Memory B cell (primary cell): Measurements from ENCODE around the gene CLN6.
A peak's percentile ranks its signal among the peaks of the same experiment; 100 is the strongest.
"Not testable (repeated sequence)": the region's sequence is repeated elsewhere in the genome, so short reads cannot be mapped to it uniquely, and the experiment has no call there.

Experiments used
- ATAC-seq: fragments of 150-1000 bp; cut with Tn5 transposase; 2 replicates; pipeline ENCODE4 v1.10.0; 2021; ENCODE audit warnings: low read depth, mild to moderate bottlenecking, moderate library complexity
- DNase-seq, 2 donors: peaks; one replicate each; pipeline ENCODE4 v3.0.0; 2022; ENCODE audit warnings: low spot score in 2 of 2
- H3K27ac Mint-ChIP-seq: one replicate; pipeline ENCODE4 v1.8.0; 2022; ENCODE audit warnings: mild to moderate bottlenecking, moderate library complexity, mixed read lengths
- H3K27me3 Mint-ChIP-seq: one replicate; pipeline ENCODE4 v1.8.0; 2022; ENCODE audit warnings: mixed read lengths
- H3K36me3 Mint-ChIP-seq: one replicate; pipeline ENCODE4 v1.8.0; 2022; ENCODE audit warnings: mild to moderate bottlenecking, mixed read lengths
- H3K4me1 Mint-ChIP-seq: one replicate; pipeline ENCODE4 v1.8.0; 2022; ENCODE audit warnings: mixed read lengths
- H3K4me3 Mint-ChIP-seq: one replicate; pipeline ENCODE4 v1.8.0; 2022; ENCODE audit warnings: mild to moderate bottlenecking, moderate library complexity, mixed read lengths
- H3K9me3 Mint-ChIP-seq: one replicate; pipeline ENCODE4 v1.8.0; 2022; ENCODE audit warnings: mixed read lengths

CLN6 gene

GRCh38 chr15:68209735-68210408 is 19.7 kb downstream of the CLN6 start:
- Mint-ChIP-seq H3K4me1 (peaks cover 19% of the 10 kb centered on the region), H3K36me3 (peaks cover 4% of the 10 kb centered on the region), H3K9me3 (no peaks in the 10 kb centered on the region), H3K4me3 (peak overlapping the region; percentile 53), H3K27me3 (no peaks in the 10 kb centered on the region), H3K27ac (peak overlapping the region; percentile 55)
- DNase-seq (peak; percentile 23 to 32), ATAC-seq (peak; percentile 83)

- Mint-ChIP-seq H3K27me3 (no peaks in the 10 kb centered on the region), H3K9me3 (no peaks in the 10 kb centered on the region), H3K4me3 (no peak overlapping the region), H3K27ac (no peak overlapping the region), H3K4me1 (peaks cover 19% of the 10 kb centered on the region), H3K36me3 (peaks cover 4% of the 10 kb centered on the region)
- no peak for ATAC-seq
- no peak for DNase-seq
Measured at GRCh38 chr15:68209272-68209671, 20.3 kb downstream of the CLN6 start.

- DNase-seq (no peak), ATAC-seq (peak; percentile 21)
- Mint-ChIP-seq H3K9me3 (no peaks in the 10 kb centered on the region), H3K36me3 (peaks cover 2% of the 10 kb centered on the region), H3K27me3 (no peaks in the 10 kb centered on the region), H3K4me3 (peak overlapping the region; percentile 32), H3K4me1 (peaks cover 19% of the 10 kb centered on the region), H3K27ac (no peak overlapping the region)
Measured at GRCh38 chr15:68208636-68209240, 20.8 kb downstream of the CLN6 start.

- DNase-seq, result no peak
- Mint-ChIP-seq H3K27me3 (no peaks in the 10 kb centered on the region), H3K36me3 (peaks cover 2% of the 10 kb centered on the region), H3K4me1 (peaks cover 19% of the 10 kb centered on the region), H3K9me3 (no peaks in the 10 kb centered on the region), H3K4me3 (peak overlapping the region; percentile 48), H3K27ac (no peak overlapping the region)
- ATAC-seq, result no peak
Measured at GRCh38 chr15:68208136-68208535, 21.4 kb downstream of the CLN6 start.

- DNase-seq (no peak), ATAC-seq (no peak)
- H3K27ac Mint-ChIP-seq, result no peak overlapping the region
- H3K36me3 Mint-ChIP-seq, result peaks cover 2% of the 10 kb centered on the region
- H3K4me3 Mint-ChIP-seq, result no peak overlapping the region
- H3K4me1 Mint-ChIP-seq, result peaks cover 19% of the 10 kb centered on the region
- H3K9me3 Mint-ChIP-seq, result no peaks in the 10 kb centered on the region
- no peaks in the 10 kb centered on the region for H3K27me3 Mint-ChIP-seq
Measured at GRCh38 chr15:68207176-68207935, 22.2 kb downstream of the CLN6 start.

GRCh38 chr15:68206711-68207151 is 22.8 kb downstream of the CLN6 start:
- Mint-ChIP-seq H3K4me1 (peaks cover 20% of the 10 kb centered on the region), H3K27me3 (no peaks in the 10 kb centered on the region), H3K4me3 (no peak overlapping the region), H3K9me3 (no peaks in the 10 kb centered on the region), H3K36me3 (peaks cover 2% of the 10 kb centered on the region), H3K27ac (no peak overlapping the region)
- ATAC-seq, result no peak
- no peak for DNase-seq

- Mint-ChIP-seq H3K27me3 (no peaks in the 10 kb centered on the region), H3K27ac (no peak overlapping the region), H3K4me1 (peaks cover 24% of the 10 kb centered on the region), H3K9me3 (no peaks in the 10 kb centered on the region), H3K4me3 (no peak overlapping the region), H3K36me3 (peaks cover 2% of the 10 kb centered on the region)
- DNase-seq (no peak), ATAC-seq (no peak)
Measured at GRCh38 chr15:68205954-68206539, 23.5 kb downstream of the CLN6 start.

GRCh38 chr15:68205558-68205944 is 24.0 kb downstream of the CLN6 start:
- Mint-ChIP-seq H3K4me3 (no peak overlapping the region), H3K27me3 (no peaks in the 10 kb centered on the region), H3K4me1 (peaks cover 24% of the 10 kb centered on the region), H3K36me3 (peaks cover 2% of the 10 kb centered on the region), H3K27ac (no peak overlapping the region), H3K9me3 (no peaks in the 10 kb centered on the region)
- DNase-seq (no peak), ATAC-seq (no peak)

GRCh38 chr15:68204776-68205557 is 24.6 kb downstream of the CLN6 start, which contains the start of gene CALML4:
Gene CALML4, minus strand, starts transcription at chr15:68205332. Its CDS starts 85 bp downstream, at chr15:68205247.
- H3K27ac Mint-ChIP-seq, result no peak within 1 kb of the TSS
- DNase-seq, result no peak
- H3K36me3 Mint-ChIP-seq, result peaks cover 2% of the 10 kb centered on the region
- no peak for ATAC-seq
- peaks cover 21% of the 10 kb centered on the region for H3K4me1 Mint-ChIP-seq
- H3K4me3 Mint-ChIP-seq, result no peak within 1 kb of the TSS
- H3K9me3 Mint-ChIP-seq, result no peaks in the 10 kb centered on the region
- H3K27me3 Mint-ChIP-seq, result no peaks in the 10 kb centered on the region

- ATAC-seq (no peak), DNase-seq (no peak)
- Mint-ChIP-seq H3K4me3 (no peak overlapping the region), H3K4me1 (peaks cover 15% of the 10 kb centered on the region), H3K36me3 (peaks cover 2% of the 10 kb centered on the region), H3K9me3 (no peaks in the 10 kb centered on the region), H3K27ac (no peak overlapping the region), H3K27me3 (no peaks in the 10 kb centered on the region)
Measured at GRCh38 chr15:68204361-68204760, 25.2 kb downstream of the CLN6 start.

GRCh38 chr15:68203956-68204355 is 25.6 kb downstream of the CLN6 start:
- DNase-seq, result no peak
- peaks cover 12% of the 10 kb centered on the region for H3K4me1 Mint-ChIP-seq
- no peak overlapping the region for H3K4me3 Mint-ChIP-seq
- H3K9me3 Mint-ChIP-seq, result no peaks in the 10 kb centered on the region
- no peak for ATAC-seq
- peaks cover 2% of the 10 kb centered on the region for H3K36me3 Mint-ChIP-seq
- H3K27me3 Mint-ChIP-seq, result no peaks in the 10 kb centered on the region
- no peak overlapping the region for H3K27ac Mint-ChIP-seq

GRCh38 chr15:68203486-68203885 is 26.0 kb downstream of the CLN6 start:
- Mint-ChIP-seq H3K9me3 (no peaks in the 10 kb centered on the region), H3K36me3 (peaks cover 2% of the 10 kb centered on the region), H3K27ac (no peak overlapping the region), H3K4me1 (peaks cover 7% of the 10 kb centered on the region), H3K4me3 (no peak overlapping the region), H3K27me3 (no peaks in the 10 kb centered on the region)
- DNase-seq (no peak), ATAC-seq (no peak)

GRCh38 chr15:68202994-68203393 is 26.5 kb downstream of the CLN6 start:
- H3K9me3 Mint-ChIP-seq, H3K36me3 Mint-ChIP-seq, H3K27ac Mint-ChIP-seq, H3K27me3 Mint-ChIP-seq, DNase-seq, H3K4me1 Mint-ChIP-seq, H3K4me3 Mint-ChIP-seq, ATAC-seq: not testable (repeated sequence)
